WI38 (cell line): ENCODE data around the gene QPCT.
A peak's percentile ranks its signal among the peaks of the same experiment; 100 is the strongest.

Experiments used
- H3K4me3 ChIP-seq: 2 replicates; pipeline ENCODE4 v1.5.1; 2011; ENCODE audit warnings: low read depth, mild to moderate bottlenecking, control low read depth, low read length
- TF ChIP-seq, protein P1 (sequence below): IDR thresholded peaks from 2 replicates; pipeline ENCODE4 v1.5.1; 2012; ENCODE audit warnings: low read depth, mild to moderate bottlenecking, control low read depth, low read length

Gene QPCT

DNA sequence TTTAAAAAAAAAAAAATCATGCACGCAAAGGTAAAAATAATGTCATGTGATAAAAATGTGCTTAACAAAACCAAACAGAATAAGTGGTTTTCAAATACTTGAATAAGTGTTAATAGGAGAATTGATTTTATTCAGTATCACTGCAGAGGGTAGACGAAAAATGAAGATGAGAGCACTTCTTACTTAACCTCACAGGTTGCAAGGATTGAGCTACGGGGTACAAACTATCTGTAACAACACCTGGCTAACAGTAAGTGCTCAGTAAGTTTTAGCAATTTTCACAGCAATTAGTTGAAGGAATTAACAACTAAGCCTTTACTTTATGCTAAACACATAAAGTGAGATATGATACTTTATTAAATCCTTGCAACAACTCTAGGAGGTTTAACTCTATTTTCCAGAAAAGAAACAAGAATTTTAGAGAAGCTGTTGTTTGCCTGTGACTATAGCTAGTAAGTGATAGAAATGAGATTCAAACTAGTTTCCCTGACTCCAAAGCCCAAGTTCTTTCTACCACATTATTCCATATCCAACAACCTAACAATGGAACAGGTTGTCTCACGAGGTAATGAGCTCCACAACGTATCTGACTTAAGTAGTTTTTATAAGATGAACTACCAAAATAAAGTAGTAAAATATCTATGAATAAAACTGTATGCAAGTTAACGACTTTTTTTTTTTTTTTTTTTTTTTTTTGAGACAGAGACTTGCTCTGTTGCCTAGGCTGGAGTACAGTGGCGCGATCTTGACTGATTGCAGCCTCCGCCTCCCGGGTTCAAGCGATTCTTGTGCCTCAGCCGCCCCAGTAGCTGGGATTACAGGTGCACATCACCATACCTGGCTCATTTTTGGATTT lies 24.4 kb upstream of the QPCT start:
- TF ChIP-seq, protein P1, sequence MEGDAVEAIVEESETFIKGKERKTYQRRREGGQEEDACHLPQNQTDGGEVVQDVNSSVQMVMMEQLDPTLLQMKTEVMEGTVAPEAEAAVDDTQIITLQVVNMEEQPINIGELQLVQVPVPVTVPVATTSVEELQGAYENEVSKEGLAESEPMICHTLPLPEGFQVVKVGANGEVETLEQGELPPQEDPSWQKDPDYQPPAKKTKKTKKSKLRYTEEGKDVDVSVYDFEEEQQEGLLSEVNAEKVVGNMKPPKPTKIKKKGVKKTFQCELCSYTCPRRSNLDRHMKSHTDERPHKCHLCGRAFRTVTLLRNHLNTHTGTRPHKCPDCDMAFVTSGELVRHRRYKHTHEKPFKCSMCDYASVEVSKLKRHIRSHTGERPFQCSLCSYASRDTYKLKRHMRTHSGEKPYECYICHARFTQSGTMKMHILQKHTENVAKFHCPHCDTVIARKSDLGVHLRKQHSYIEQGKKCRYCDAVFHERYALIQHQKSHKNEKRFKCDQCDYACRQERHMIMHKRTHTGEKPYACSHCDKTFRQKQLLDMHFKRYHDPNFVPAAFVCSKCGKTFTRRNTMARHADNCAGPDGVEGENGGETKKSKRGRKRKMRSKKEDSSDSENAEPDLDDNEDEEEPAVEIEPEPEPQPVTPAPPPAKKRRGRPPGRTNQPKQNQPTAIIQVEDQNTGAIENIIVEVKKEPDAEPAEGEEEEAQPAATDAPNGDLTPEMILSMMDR: no peak
- no peak overlapping the region for H3K4me3 ChIP-seq

DNA sequence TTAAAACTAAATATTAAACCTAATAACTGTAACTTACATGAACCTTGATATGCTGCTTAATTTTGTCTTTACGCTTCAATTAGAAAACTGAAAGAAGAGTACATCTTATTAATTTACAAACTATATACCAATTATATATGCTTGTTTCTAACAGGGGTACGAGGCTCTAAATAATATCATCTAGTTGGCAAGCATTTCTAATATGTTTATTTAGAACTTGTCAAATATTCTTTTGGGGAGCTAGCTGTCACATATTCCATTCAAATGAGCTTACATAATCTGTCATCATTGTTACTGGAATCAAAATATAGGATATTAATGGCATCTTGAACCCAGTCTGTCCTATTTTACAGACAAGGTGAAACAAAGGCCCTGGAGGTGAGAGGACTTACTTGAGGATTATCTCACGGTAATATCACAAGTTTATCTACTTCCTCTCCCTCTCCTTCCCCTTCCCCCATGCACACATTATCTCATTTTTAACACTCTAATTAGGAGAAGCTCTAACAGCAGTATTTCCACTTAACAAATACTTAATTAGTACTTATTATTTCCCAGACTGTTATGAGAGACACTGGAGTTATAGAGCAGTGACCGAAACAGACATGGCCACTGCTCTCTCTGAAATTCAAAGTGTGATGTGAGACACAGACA lies 23.3 kb upstream of the QPCT start:
- H3K4me3 ChIP-seq: no peak overlapping the region
- TF ChIP-seq, protein P1: no peak

DNA sequence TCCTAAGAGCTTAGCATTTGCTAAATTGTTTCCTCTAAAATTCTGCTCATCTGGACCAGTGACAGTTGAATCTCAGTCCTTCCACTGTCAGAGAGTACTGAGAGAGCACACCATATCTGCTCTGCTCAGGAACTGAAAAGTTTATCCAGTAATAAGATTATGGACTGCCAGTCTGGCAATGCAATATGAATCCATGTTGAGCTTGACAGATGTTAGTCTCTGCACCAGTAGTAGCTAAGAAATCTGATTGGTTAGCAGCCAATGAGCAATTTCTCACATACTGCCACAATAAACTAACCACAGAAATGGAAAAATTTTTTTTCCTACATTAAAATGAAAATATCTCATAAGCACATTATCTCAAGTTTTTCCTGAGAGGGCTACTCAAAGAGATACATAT lies 22.1 kb upstream of the QPCT start:
- no peak overlapping the region for H3K4me3 ChIP-seq
- TF ChIP-seq, protein P1: no peak

DNA sequence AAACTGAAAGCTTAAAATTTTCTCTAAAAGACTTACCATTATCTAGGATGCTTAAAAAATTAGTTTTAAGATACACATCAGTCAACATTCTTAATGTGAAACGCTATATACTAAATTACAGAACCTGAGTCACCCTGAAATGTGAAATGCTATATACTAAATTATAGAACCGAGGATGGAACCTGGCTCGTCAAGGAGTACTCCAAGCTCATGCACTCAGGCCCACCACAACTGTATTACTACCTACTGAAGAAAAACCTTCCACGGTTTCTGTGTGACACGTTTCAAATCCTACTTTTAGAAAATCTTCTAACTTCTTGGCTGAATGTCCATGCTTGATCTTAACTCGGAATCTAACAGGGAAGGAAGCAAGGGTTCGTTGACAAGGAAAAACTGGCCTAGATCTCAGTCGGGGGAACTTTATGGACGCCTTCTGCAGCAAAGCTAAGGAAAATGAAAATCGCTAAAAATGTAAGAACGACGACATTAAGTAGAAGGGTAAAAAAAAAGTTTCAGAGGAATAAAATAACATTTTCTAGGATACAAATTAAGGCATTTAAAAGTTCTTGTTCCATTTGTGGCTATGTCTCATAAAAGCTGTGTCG lies 21.2 kb upstream of the QPCT start:
- TF ChIP-seq, protein P1: no peak
- H3K4me3 ChIP-seq: peak overlapping the region; percentile 60

DNA sequence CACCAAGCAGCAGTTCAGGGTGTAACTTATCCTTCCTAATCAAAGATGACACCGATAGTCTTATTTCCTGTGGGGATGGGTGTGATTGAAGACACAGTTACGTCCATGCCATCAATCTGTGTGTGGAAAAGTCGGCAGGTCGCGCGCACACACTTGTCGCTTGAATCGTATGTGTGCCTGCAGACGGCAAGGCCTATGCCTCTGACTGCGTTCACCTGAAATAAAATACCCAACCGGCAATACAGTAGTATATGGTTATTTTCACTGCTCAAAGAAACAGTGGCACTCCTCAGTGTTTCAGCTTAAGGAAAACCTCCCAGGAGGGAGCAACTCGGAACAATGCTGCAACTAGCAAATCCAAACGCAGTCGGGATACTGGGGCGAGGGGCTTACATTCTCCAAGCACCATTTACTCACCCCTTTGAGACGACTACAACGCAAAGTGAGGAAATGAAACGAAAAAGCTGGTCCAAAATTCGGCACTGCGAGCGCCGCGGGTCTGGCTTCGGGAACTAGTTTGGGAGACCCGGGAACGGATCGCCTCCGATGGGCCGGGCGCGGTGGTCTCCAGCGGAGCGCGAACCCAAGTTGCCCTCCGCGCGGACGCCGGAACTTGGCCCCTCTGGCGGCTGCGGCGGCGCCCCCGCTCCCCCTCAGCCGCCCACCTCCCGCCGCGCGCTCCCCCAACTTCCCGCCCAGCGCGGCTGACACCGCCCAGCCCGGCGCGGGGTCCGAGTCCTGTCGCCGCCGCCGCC lies 20.5 kb upstream of the QPCT start:
- TF ChIP-seq, protein P1: no peak
- H3K4me3 ChIP-seq: peak overlapping the region; percentile 60

DNA sequence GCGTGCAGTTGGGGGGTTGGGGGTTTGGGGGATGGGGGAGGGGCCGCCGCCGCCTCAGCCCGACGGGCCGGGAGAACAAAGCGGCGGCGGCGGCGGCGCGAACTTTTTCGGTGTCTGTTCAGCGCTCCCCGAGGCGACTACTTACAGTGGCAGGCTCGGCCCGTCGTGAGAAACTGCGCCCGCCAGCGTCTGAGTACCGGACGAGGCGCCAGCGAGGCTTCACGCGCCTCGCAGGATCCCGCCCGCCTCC lies 20.0 kb upstream of the QPCT start:
- TF ChIP-seq, protein P1: no peak
- H3K4me3 ChIP-seq: peak overlapping the region; percentile 60
